ENCODE measurements around the gene TTC39C.

DNA sequence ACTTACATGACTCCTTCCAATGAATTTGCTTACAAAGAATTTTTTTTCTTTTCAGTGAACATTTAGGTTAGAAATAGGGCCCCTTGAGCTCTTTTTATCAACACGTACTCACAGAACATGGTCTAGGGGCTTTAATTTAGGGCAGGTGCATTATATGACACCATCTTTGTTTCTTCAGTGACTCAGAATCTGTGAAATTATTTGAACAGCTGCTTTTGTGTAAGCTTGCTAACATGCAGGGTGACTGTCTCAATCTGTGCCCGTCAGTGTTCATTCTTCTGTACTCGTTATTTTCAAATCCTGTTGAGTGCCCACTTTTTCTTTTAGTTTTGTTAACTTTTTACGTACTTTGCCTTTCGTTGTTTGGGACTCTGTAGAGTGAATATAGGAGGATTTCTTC, 71.5 kb downstream of the TTC39C start:
- TF ChIP-seq EZH2 (IDR thresholded peaks at IDR 0.05; ENCODE audit: low read depth, low read length, severe bottlenecking) (no peak), SIX5 (IDR thresholded peaks at IDR 0.05; ENCODE audit: low read depth, low read length) (no peak), SIN3A (conservative IDR thresholded peaks at IDR 0.05 in 1 of 2, IDR thresholded peaks at IDR 0.05 in 1 of 2; ENCODE audit: low read depth in 1 of 2, low read length in 2 of 2) (no peak), CTCF (IDR thresholded peaks at IDR 0.05; ENCODE audit: control extremely low read depth in 1 of 3, insufficient read depth in 1 of 3, low read depth in 1 of 3, low read length in 3 of 3) (no peak), POLR2A (IDR thresholded peaks at IDR 0.05; ENCODE audit: control extremely low read depth in 1 of 2, low read depth in 2 of 2, low read length in 2 of 2) (no peak), JUND (IDR thresholded peaks at IDR 0.05; ENCODE audit: low read length) (no peak), TAF1 (IDR thresholded peaks at IDR 0.05; ENCODE audit: low read depth, low read length) (no peak), POLR2AphosphoS5 (IDR thresholded peaks at IDR 0.05; ENCODE audit: low read depth, low read length) (no peak), CBX5 (IDR thresholded peaks at IDR 0.05; ENCODE audit: low read depth, low read length) (no peak), MAFK (IDR thresholded peaks at IDR 0.05; ENCODE audit: low read depth, low read length) (no peak), JUN (IDR thresholded peaks at IDR 0.05; ENCODE audit: low read depth, low read length) (no peak), SP1 (IDR thresholded peaks at IDR 0.05; ENCODE audit: low read depth, low read length) (no peak)
- TF ChIP-seq, protein P1, sequence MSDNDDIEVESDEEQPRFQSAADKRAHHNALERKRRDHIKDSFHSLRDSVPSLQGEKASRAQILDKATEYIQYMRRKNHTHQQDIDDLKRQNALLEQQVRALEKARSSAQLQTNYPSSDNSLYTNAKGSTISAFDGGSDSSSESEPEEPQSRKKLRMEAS (IDR thresholded peaks at IDR 0.05) = no peak

All from H1 (cell line).